B cell (primary cell): ENCODE data around the gene OR4S2. TPM values are rescaled to one million over a fixed set of nuclear protein-coding genes. Genes with fewer than 3 reads are reported as not detected.

Source experiments
- ATAC-seq: fragments of 200-7000 bp; cut with Tn5 transposase; one replicate; pipeline ENCODE4 v1.10.0; 2021; ENCODE audit warnings: low read depth, mild to moderate bottlenecking, moderate number of reproducible peaks, moderate library complexity
- CTCF ChIA-PET: fragments of 350-600 bp; sonication (Branson Sonifier 250); formaldehyde crosslinking; loops from one replicate; lab custom pipeline; 2021; ENCODE audit warnings: antibody characterized with exemption, inconsistent platforms; lab: Charles Lee
- POLR2A ChIA-PET: fragments of 350-600 bp; sonication (Branson Sonifier 250); formaldehyde crosslinking; loops from one replicate; lab custom pipeline; 2021; ENCODE audit warnings: antibody characterized with exemption; lab: Charles Lee
- DNase-seq: peaks from one replicate; pipeline ENCODE4 v3.0.0; 2013
- H2AFZ ChIP-seq: 2 replicates; pipeline ENCODE4 v1.6.1; 2012; ENCODE audit warnings: mild to moderate bottlenecking, low read depth, low read length; ENCODE audit not compliant: insufficient read depth, poor library complexity, severe bottlenecking
- H3K27ac ChIP-seq, 2 donors: 1 replicate in 1 of 2; 2 replicates in 1 of 2; pipeline ENCODE4 v1.5.1; 2012 to 2013; ENCODE audit warnings: low read length in 2 of 2, mild to moderate bottlenecking in 2 of 2, moderate library complexity in 1 of 2
- H3K27me3 ChIP-seq, 4 experiments: fragments of 200-600 bp in 1 of 4; sonication (generic) in 1 of 4; replicated peaks in 1 of 4; 1 replicate in 2 of 4; 2 replicates in 2 of 4; pipeline versions ENCODE4 v1.6.1 to v1.7.0; 2013 to 2016; ENCODE audit warnings: low read length in 3 of 4, mild to moderate bottlenecking in 2 of 4, mixed read lengths in 1 of 4, moderate library complexity in 1 of 4; ENCODE audit not compliant: insufficient read depth in 4 of 4, control insufficient read depth in 3 of 4; ENCODE audit errors: control extremely low read depth in 1 of 4
- H3K36me3 ChIP-seq, 2 experiments: replicated peaks in 1 of 2; 1 replicate in 1 of 2; 2 replicates in 1 of 2; pipeline versions ENCODE4 v1.6.1 to v1.7.1; 2013; ENCODE audit warnings: low read length in 1 of 2; ENCODE audit not compliant: insufficient read depth in 2 of 2, control insufficient read depth in 1 of 2; ENCODE audit errors: control extremely low read depth in 1 of 2, extremely low read depth in 1 of 2
- H3K4me1 ChIP-seq, 2 donors: fragments of 200-600 bp in 1 of 2; sonication (generic) in 1 of 2; 1 replicate in 1 of 2; 2 replicates in 1 of 2; pipeline versions ENCODE4 v1.5.1 to v1.6.1; 2013 to 2017; ENCODE audit warnings: low read length in 2 of 2; ENCODE audit not compliant: control insufficient read depth in 2 of 2, insufficient read depth in 2 of 2
- H3K4me2 ChIP-seq: replicated peaks from 2 replicates; pipeline ENCODE3; 2012; ENCODE audit warnings: mild to moderate bottlenecking, low read depth, low read length; ENCODE audit not compliant: poor library complexity, severe bottlenecking
- H3K4me3 ChIP-seq, 5 experiments: fragments of 200-600 bp in 1 of 5; sonication (generic) in 1 of 5; 1 replicate in 3 of 5; 2 replicates in 2 of 5; pipeline versions ENCODE4 v1.5.1 to v1.7.0; 2011 to 2016; ENCODE audit warnings: low read length in 4 of 5, mild to moderate bottlenecking in 4 of 5, low read depth in 2 of 5, control low read depth in 1 of 5, moderate library complexity in 1 of 5; ENCODE audit not compliant: insufficient read depth in 1 of 5; ENCODE audit errors: control extremely low read depth in 1 of 5, extremely low read depth in 1 of 5
- H3K79me2 ChIP-seq: fragments of 200-600 bp; sonication (generic); one replicate; pipeline ENCODE4 v1.6.0; 2016; ENCODE audit warnings: low read length; ENCODE audit not compliant: control insufficient read depth, insufficient read depth
- H3K9ac ChIP-seq: fragments of 200-600 bp; sonication (generic); 2 replicates; pipeline ENCODE4 v1.6.1; 2017; ENCODE audit warnings: mild to moderate bottlenecking, low read length, moderate library complexity
- H3K9me3 ChIP-seq, 3 donors: one replicate each; pipeline versions ENCODE4 v1.6.1 to v1.7.1; 2013; ENCODE audit warnings: low read length in 2 of 3; ENCODE audit not compliant: control insufficient read depth in 2 of 3, insufficient read depth in 1 of 3; ENCODE audit errors: control extremely low read depth in 1 of 3
- H4K20me1 ChIP-seq: 2 replicates; pipeline ENCODE4 v1.6.0; 2012; ENCODE audit warnings: mild to moderate bottlenecking, low read length; ENCODE audit not compliant: insufficient read depth, control insufficient read depth, poor library complexity, severe bottlenecking
- H3K27ac Mint-ChIP-seq: one replicate; pipeline ENCODE4 v1.8.0; 2021; ENCODE audit warnings: mixed read lengths
- H3K27me3 Mint-ChIP-seq: one replicate; pipeline ENCODE4 v1.8.0; 2021; ENCODE audit warnings: mixed read lengths
- H3K4me1 Mint-ChIP-seq: one replicate; pipeline ENCODE4 v1.8.0; 2021; ENCODE audit warnings: mixed read lengths
- H3K4me3 Mint-ChIP-seq: one replicate; pipeline ENCODE4 v1.8.0; 2021; ENCODE audit warnings: mixed read lengths
- H3K9me3 Mint-ChIP-seq: one replicate; pipeline ENCODE4 v1.8.0; 2022; ENCODE audit warnings: mixed read lengths; ENCODE audit not compliant: insufficient read depth
- CTCF ChIP-seq: fragments of 200-600 bp; IDR thresholded peaks from one replicate; pipeline ENCODE4 v1.8.0; 2022; ENCODE audit warnings: antibody characterized with exemption, mild to moderate bottlenecking
- EZH2 ChIP-seq: IDR thresholded peaks from 2 replicates; pipeline ENCODE4 v1.6.1; 2012; ENCODE audit warnings: borderline replicate concordance, low read depth, mild to moderate bottlenecking, moderate library complexity, low read length; ENCODE audit not compliant: insufficient read depth, poor library complexity, severe bottlenecking
- WGBS: methylation state at CpG from one replicate; pipeline ENCODE4 v1.1.5; 2013; ENCODE audit warnings: missing lambda C conversion rate; ENCODE audit not compliant: insufficient coverage; 5-methylcytosine and 5-hydroxymethylcytosine counted together
- intact Hi-C: fragments of 100-400 bp; cut with micrococcal nuclease; formaldehyde crosslinking; loops from one replicate; pipeline ENCODE4 v1.10.0; 2022
- polyA plus RNA-seq: library from polyadenylated mRNA; depleted of rRNA; stranded (reverse); fragments of >200 nt; gene quantifications from 2 replicates; pipeline ENCODE4 v1.2.3, GENCODE V29; 2012
- total RNA-seq, 2 donors: library from RNA; stranded (reverse); fragments of 120-200 nt in 1 of 2; gene quantifications; 1 replicate in 1 of 2; 2 replicates in 1 of 2; pipeline versions ENCODE4 v1.2.3 to v1.2.4, GENCODE V29; 2013 to 2022

OR4S2 gene
- total and polyA plus RNA-seq, 2 donors (not counting 1 experiment from before 2014, with no cell fraction given), result not detected

DNA sequence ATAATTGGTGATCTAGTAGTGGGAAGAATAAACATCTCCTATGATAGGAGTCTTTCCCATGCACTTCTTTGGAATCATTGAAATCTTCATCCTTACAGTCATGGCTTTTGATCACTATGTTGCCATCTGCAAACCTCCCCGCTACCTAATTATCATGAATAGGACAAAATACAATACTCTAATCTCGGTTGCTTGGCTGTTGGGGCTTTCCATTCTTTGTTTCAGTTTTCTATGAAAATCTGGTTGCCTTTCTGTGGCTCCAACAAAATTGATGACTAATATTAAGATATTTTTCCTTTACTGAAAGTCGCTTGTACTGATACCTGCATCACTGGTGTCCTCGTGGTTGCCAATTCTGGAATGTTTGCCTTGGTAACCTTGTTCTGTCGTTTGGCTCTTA lies 25.7 kb downstream of the OR4S2 start:
- peaks cover 3% of the 10 kb centered on the region for H3K9me3 Mint-ChIP-seq
- no peak for TF ChIP-seq EZH2
- no peak for TF ChIP-seq CTCF
- intact Hi-C loops, result no loop called here
- no peak for DNase-seq
- WGBS, result 25% methylated on average over 2 of the region's 5 CpGs
- Histone ChIP-seq H3K27ac (no peak overlapping the region), H3K4me1 (no peaks in the 10 kb centered on the region), H4K20me1 (no peaks in the 10 kb centered on the region), H3K27me3 (no peaks in the 10 kb centered on the region), H2AFZ (no peak overlapping the region), H3K4me3 (no peak overlapping the region), H3K9me3 (peaks cover 0 to 2% (median 0%) of the 10 kb centered on the region in 3 donors), H3K4me2 (no peak overlapping the region), H3K79me2 (no peaks in the 10 kb centered on the region), H3K36me3 (no peaks in the 10 kb centered on the region), H3K9ac (no peak overlapping the region)
- no peak overlapping the region for H3K4me3 Mint-ChIP-seq
- ATAC-seq, result no peak
- POLR2A ChIA-PET, result no interaction called here
- CTCF ChIA-PET, result no interaction called here
- no peaks in the 10 kb centered on the region for H3K27me3 Mint-ChIP-seq
- no peak overlapping the region for H3K27ac Mint-ChIP-seq
- no peaks in the 10 kb centered on the region for H3K4me1 Mint-ChIP-seq

DNA sequence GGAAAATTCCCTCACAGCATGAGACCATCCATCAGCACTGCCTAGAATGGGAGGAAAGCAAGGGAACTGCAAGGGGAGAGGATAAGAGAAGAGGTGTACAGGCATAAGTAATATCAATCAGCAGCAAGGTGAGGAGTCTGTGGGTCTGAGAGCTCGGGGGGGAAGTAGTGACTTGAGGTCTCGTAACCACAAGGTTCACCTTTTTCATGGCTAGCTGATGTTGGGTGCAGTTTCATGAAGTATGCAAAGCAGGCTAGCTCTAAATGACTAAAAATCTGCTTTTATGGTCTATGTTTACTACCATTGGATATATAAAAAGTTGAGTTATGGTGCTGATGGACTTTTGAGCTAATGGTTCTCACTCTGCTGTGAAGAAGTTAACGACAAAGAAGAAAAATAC lies 49.7 kb downstream of the OR4S2 start:
- Histone ChIP-seq H3K9ac (no peak overlapping the region), H3K27ac (no peak overlapping the region), H3K4me3 (no peak overlapping the region), H3K4me2 (no peak overlapping the region), H4K20me1 (no peaks in the 10 kb centered on the region), H3K9me3 (peaks cover 0 to 16% (median 1%) of the 10 kb centered on the region in 3 donors), H3K4me1 (no peaks in the 10 kb centered on the region), H3K27me3 (no peaks in the 10 kb centered on the region), H2AFZ (no peak overlapping the region), H3K36me3 (no peaks in the 10 kb centered on the region), H3K79me2 (no peaks in the 10 kb centered on the region)
- no peak for TF ChIP-seq EZH2
- POLR2A ChIA-PET, result no interaction called here
- 86% methylated on average over 2 of the region's 3 CpGs for WGBS
- Mint-ChIP-seq H3K4me1 (peaks cover 2% of the 10 kb centered on the region), H3K27me3 (no peaks in the 10 kb centered on the region), H3K27ac (no peak overlapping the region), H3K9me3 (peaks cover 5% of the 10 kb centered on the region), H3K4me3 (no peak overlapping the region)
- no peak for ATAC-seq
- CTCF ChIA-PET, result no interaction called here
- no peak for DNase-seq
- intact Hi-C loops, result no loop called here
